Panc1 (cell line): ENCODE results near the gene NPSR1. TPM values are rescaled to one million over a fixed set of nuclear protein-coding genes. Genes with fewer than 3 reads are reported as not detected.

Source experiments
- ATAC-seq: fragments of 200-7000 bp; cut with Tn5 transposase; 2 replicates; pipeline ENCODE4 v1.9.1; 2020; ENCODE audit warnings: mild to moderate bottlenecking, moderate library complexity
- BruUV-seq: library from RNA; stranded (reverse); fragments of 400-500 nt; replicated peaks from 2 replicates; lab custom pipeline; 2021; lab: Mats Ljungman, UMichigan
- CTCF ChIA-PET: fragments of 300-600 bp; sonication (Branson Sonifier 250); formaldehyde crosslinking; loops from one replicate; lab custom pipeline; 2022; ENCODE audit warnings: antibody characterized with exemption; lab: Charles Lee
- POLR2A ChIA-PET: fragments of 300-600 bp; sonication (Branson Sonifier 250); formaldehyde crosslinking; loops from one replicate; lab custom pipeline; 2022; ENCODE audit warnings: antibody characterized with exemption; lab: Charles Lee
- DNase-seq: peaks from one replicate; pipeline ENCODE4 v3.0.0-alpha.2; 2010; ENCODE audit warnings: low read depth, low spot score
- H3K27ac ChIP-seq: 2 replicates; pipeline ENCODE4 v1.5.1; 2011; ENCODE audit warnings: mild to moderate bottlenecking, low read length, inconsistent platforms
- H3K27me3 ChIP-seq: fragments of 200-500 bp; sonication (Bioruptor generic); 2 replicates; pipeline ENCODE4 v1.6.0; 2014; ENCODE audit warnings: low read length, inconsistent platforms; ENCODE audit not compliant: control insufficient read depth, insufficient read depth
- H3K36me3 ChIP-seq: fragments of 200-500 bp; sonication (Bioruptor generic); 2 replicates; pipeline ENCODE4 v1.5.1; 2014; ENCODE audit warnings: inconsistent platforms, mild to moderate bottlenecking, low read length, moderate library complexity; ENCODE audit not compliant: control insufficient read depth, insufficient read depth
- H3K4me1 ChIP-seq: 2 replicates; pipeline ENCODE4 v1.5.1; 2011; ENCODE audit warnings: inconsistent platforms, mild to moderate bottlenecking, low read length, moderate library complexity; ENCODE audit not compliant: control insufficient read depth, insufficient read depth
- H3K4me3 ChIP-seq, 2 experiments: 2 replicates each; pipeline ENCODE4 v1.5.1; 2011 to 2012; ENCODE audit warnings: low read depth in 2 of 2, low read length in 2 of 2, mild to moderate bottlenecking in 2 of 2, inconsistent platforms in 1 of 2, moderate library complexity in 1 of 2
- H3K9me3 ChIP-seq: fragments of 200-500 bp; sonication (Bioruptor generic); 2 replicates; pipeline ENCODE4 v1.5.1; 2014; ENCODE audit warnings: low read depth, mild to moderate bottlenecking, inconsistent platforms, low read length, moderate library complexity; ENCODE audit not compliant: control insufficient read depth, insufficient read depth
- POLR2AphosphoS5 ChIP-seq: IDR thresholded peaks from 2 replicates; pipeline ENCODE4 v1.6.1; 2012; ENCODE audit warnings: mild to moderate bottlenecking, low read depth, low read length, moderate library complexity
- SIN3A ChIP-seq: IDR thresholded peaks from 2 replicates; pipeline ENCODE4 v1.6.1; 2012; ENCODE audit warnings: low read depth, mild to moderate bottlenecking, low read length, moderate library complexity, borderline replicate concordance; ENCODE audit not compliant: insufficient read depth
- TCF7L2 ChIP-seq: IDR thresholded peaks from 2 replicates; pipeline ENCODE4 v1.6.1; 2011; ENCODE audit warnings: mild to moderate bottlenecking, low read depth, low read length, inconsistent platforms
- in situ Hi-C: cut with HindIII; loops from 2 replicates; pipeline ENCODE4 v1.10.0; 2016; ENCODE audit warnings: low sequenced_read_pairs, low pct_unique_long_range_greater_than_20kb
- intact Hi-C: fragments of 100-400 bp; cut with micrococcal nuclease; formaldehyde crosslinking; loops from one replicate; pipeline ENCODE4 v1.10.0; 2022; ENCODE audit not compliant: unreplicated experiment
- total RNA-seq: library from RNA; stranded (reverse); gene quantifications from one replicate; pipeline ENCODE4 v1.2.1, GENCODE V29; 2021; ENCODE audit not compliant: unreplicated experiment
- TF ChIP-seq, protein P1 (sequence below): fragments of 450-650 bp; IDR thresholded peaks from 2 replicates; pipeline ENCODE4 v1.5.1; 2017; ENCODE audit warnings: mild to moderate bottlenecking
- TF ChIP-seq, protein P2 (sequence below), 2 experiments: IDR thresholded peaks; 2 replicates each; pipeline ENCODE4 v1.6.1; 2011 to 2012; ENCODE audit warnings: low read depth in 2 of 2, control low read depth in 1 of 2, low read length in 1 of 2, mild to moderate bottlenecking in 1 of 2, moderate library complexity in 1 of 2; ENCODE audit not compliant: insufficient read depth in 1 of 2

Gene NPSR1
- total RNA-seq, 1 experiment from 2014 or later: not detected

DNA sequence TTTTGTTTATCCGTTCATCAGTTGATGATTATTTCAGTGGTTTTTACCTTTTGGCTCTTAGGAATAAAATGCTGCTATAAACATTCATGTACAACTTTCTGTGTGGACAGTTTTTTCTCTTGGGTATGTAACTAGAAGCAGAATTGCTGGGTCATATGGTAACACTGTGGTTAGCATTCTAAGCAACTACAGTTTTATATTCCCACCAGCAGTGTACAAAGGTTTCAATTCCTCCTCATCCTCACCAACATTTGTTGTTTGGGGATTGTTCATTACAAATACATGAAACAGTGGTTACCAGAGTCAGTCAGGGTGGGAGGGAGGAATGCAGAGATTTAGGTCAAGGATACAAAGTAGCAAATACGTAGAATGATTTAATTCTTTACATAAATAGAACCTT lies 97.0 kb downstream of the NPSR1 start:
- Histone ChIP-seq H3K4me3 (no peak overlapping the region), H3K27ac (no peak overlapping the region), H3K36me3 (no peaks in the 10 kb centered on the region), H3K9me3 (no peaks in the 10 kb centered on the region), H3K4me1 (peaks cover under 1% of the 10 kb centered on the region; the same call in 1 of the 2 replicates), H3K27me3 (no peaks in the 10 kb centered on the region)
- DNase-seq (no peak), ATAC-seq (no peak)
- in situ Hi-C loops: no loop called here
- ChIA-PET POLR2A (no interaction called here), CTCF (no interaction called here)
- intact Hi-C loops: no loop called here
- BruUV-seq: no TSS peak
- TF ChIP-seq SIN3A: no peak
- TF ChIP-seq, protein P1, sequence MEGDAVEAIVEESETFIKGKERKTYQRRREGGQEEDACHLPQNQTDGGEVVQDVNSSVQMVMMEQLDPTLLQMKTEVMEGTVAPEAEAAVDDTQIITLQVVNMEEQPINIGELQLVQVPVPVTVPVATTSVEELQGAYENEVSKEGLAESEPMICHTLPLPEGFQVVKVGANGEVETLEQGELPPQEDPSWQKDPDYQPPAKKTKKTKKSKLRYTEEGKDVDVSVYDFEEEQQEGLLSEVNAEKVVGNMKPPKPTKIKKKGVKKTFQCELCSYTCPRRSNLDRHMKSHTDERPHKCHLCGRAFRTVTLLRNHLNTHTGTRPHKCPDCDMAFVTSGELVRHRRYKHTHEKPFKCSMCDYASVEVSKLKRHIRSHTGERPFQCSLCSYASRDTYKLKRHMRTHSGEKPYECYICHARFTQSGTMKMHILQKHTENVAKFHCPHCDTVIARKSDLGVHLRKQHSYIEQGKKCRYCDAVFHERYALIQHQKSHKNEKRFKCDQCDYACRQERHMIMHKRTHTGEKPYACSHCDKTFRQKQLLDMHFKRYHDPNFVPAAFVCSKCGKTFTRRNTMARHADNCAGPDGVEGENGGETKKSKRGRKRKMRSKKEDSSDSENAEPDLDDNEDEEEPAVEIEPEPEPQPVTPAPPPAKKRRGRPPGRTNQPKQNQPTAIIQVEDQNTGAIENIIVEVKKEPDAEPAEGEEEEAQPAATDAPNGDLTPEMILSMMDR: no peak
- TF ChIP-seq POLR2AphosphoS5: no peak

DNA sequence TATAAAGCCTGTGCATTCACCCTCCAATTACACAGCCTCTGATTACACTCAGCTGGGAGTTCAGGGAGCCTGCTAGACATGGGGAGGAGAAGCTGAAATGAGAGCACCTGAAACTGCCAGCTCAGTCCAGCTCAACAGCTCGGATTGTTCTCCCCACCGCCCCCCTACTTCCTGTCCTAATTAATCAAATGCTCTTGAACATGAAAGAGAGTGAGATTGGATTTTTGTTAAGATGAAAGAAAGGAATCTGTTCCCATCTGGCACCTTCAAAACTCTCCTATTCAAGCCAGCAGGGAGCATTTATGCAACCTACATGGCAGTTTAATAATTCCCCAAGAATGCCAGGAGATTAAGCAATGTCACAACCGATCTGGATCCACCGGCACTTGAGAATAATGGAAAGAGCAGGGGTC lies 98.0 kb downstream of the NPSR1 start:
- in situ Hi-C loops (no loop called here), intact Hi-C loops (no loop called here)
- CTCF ChIA-PET: no interaction called here
- no peak for TF ChIP-seq TCF7L2
- TF ChIP-seq, protein P1: no peak
- no peak for TF ChIP-seq POLR2AphosphoS5
- TF ChIP-seq, protein P2, sequence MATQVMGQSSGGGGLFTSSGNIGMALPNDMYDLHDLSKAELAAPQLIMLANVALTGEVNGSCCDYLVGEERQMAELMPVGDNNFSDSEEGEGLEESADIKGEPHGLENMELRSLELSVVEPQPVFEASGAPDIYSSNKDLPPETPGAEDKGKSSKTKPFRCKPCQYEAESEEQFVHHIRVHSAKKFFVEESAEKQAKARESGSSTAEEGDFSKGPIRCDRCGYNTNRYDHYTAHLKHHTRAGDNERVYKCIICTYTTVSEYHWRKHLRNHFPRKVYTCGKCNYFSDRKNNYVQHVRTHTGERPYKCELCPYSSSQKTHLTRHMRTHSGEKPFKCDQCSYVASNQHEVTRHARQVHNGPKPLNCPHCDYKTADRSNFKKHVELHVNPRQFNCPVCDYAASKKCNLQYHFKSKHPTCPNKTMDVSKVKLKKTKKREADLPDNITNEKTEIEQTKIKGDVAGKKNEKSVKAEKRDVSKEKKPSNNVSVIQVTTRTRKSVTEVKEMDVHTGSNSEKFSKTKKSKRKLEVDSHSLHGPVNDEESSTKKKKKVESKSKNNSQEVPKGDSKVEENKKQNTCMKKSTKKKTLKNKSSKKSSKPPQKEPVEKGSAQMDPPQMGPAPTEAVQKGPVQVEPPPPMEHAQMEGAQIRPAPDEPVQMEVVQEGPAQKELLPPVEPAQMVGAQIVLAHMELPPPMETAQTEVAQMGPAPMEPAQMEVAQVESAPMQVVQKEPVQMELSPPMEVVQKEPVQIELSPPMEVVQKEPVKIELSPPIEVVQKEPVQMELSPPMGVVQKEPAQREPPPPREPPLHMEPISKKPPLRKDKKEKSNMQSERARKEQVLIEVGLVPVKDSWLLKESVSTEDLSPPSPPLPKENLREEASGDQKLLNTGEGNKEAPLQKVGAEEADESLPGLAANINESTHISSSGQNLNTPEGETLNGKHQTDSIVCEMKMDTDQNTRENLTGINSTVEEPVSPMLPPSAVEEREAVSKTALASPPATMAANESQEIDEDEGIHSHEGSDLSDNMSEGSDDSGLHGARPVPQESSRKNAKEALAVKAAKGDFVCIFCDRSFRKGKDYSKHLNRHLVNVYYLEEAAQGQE (IDR thresholded peaks at IDR 0.05; ENCODE audit: insufficient read depth in 1 of 2, low read depth in 2 of 2, low read length in 1 of 2): no peak
- no peak for TF ChIP-seq SIN3A
- Histone ChIP-seq H3K36me3 (no peaks in the 10 kb centered on the region), H3K4me1 (no peaks in the 10 kb centered on the region), H3K4me3 (no peak overlapping the region), H3K27me3 (no peaks in the 10 kb centered on the region), H3K27ac (peak overlapping the region; percentile 1; the same call in 1 of the 2 replicates), H3K9me3 (no peaks in the 10 kb centered on the region)
- POLR2A ChIA-PET: no interaction called here
- BruUV-seq: no TSS peak
- ATAC-seq (0 out of 2 replicates have a peak, but pooled peaks have one; percentile 43), DNase-seq (no peak)
